HCT116 (cell line): ENCODE measurements around the gene DLK1. TPM values are rescaled to one million over a fixed set of nuclear protein-coding genes. Genes with fewer than 3 reads are reported as not detected.

ENCODE experiments used
- ATAC-seq: fragments of 200-7000 bp; cut with Tn5 transposase; 2 replicates; pipeline ENCODE4 v1.9.1; 2020; ENCODE audit warnings: mild to moderate bottlenecking, moderate library complexity
- BruUV-seq: library from RNA; stranded (reverse); fragments of 400-500 nt; replicated peaks from 2 replicates; lab custom pipeline; 2021; lab: Mats Ljungman, UMichigan
- CTCF ChIA-PET: fragments of 300-600 bp; sonication (Branson Sonifier 250); formaldehyde crosslinking; loops from one replicate; lab custom pipeline; 2021; ENCODE audit warnings: antibody characterized with exemption; lab: Charles Lee
- POLR2A ChIA-PET: fragments of 300-600, 350-600 bp; sonication (Branson Sonifier 250); formaldehyde crosslinking; loops from one replicate; lab custom pipeline; 2021; ENCODE audit warnings: antibody characterized with exemption; lab: Charles Lee
- RAD21 ChIA-PET, 2 experiments: fragments of 300-600 bp; sonication (Branson Sonifier 250); formaldehyde crosslinking; loops; one replicate each; lab custom pipeline; 2023; ENCODE audit warnings: low total read pairs in 2 of 2; ENCODE audit not compliant: uncharacterized antibody in 2 of 2, unreplicated experiment in 2 of 2, low non-redundant PET in 1 of 2; lab: Charles Lee
- DNase-seq: peaks from one replicate; pipeline ENCODE4 v3.0.0-alpha.2; 2010; ENCODE audit warnings: low read depth, low spot score
- H2AFZ ChIP-seq: fragments of 200-600 bp; shearing (Covaris generic), sonication (generic); 2 replicates; pipeline ENCODE4 v1.6.1; 2017; ENCODE audit warnings: low read depth, mixed run types, mixed read lengths, antibody characterized with exemption, low read length; ENCODE audit not compliant: poor library complexity, severe bottlenecking
- H3K27ac ChIP-seq: 2 replicates; pipeline ENCODE4 v1.5.1; 2012; ENCODE audit warnings: low read depth, low read length
- H3K27me3 ChIP-seq: fragments of 200-600 bp; sonication (generic); 2 replicates; pipeline ENCODE4 v1.6.1; 2016; ENCODE audit warnings: mixed run types, low read length, mixed read lengths; ENCODE audit not compliant: insufficient read depth
- H3K36me3 ChIP-seq, 2 experiments: fragments of 200-500 bp in 1 of 2; fragments of 200-600 bp in 1 of 2; sonication (Bioruptor generic) in 1 of 2; sonication (generic) in 1 of 2; 2 replicates each; pipeline versions ENCODE4 v1.5.1 to v1.6.1; 2014 to 2016; ENCODE audit warnings: low read length in 2 of 2, inconsistent platforms in 1 of 2, mixed read lengths in 1 of 2, mixed run types in 1 of 2; ENCODE audit not compliant: insufficient read depth in 2 of 2, control insufficient read depth in 1 of 2
- H3K4me1 ChIP-seq, 2 experiments: fragments of 200-600 bp in 1 of 2; sonication (generic) in 1 of 2; 2 replicates each; pipeline versions ENCODE4 v1.5.1 to v1.6.1; 2012 to 2017; ENCODE audit warnings: low read length in 2 of 2, inconsistent platforms in 1 of 2, mild to moderate bottlenecking in 1 of 2, mixed read lengths in 1 of 2, mixed run types in 1 of 2, moderate library complexity in 1 of 2; ENCODE audit not compliant: insufficient read depth in 2 of 2, control insufficient read depth in 1 of 2
- H3K4me2 ChIP-seq: fragments of 200-600 bp; sonication (generic); 2 replicates; pipeline ENCODE4 v1.6.1; 2017; ENCODE audit warnings: mixed run types, low read length, mixed read lengths
- H3K4me3 ChIP-seq, 2 experiments: fragments of 200-600 bp in 1 of 2; sonication (generic) in 1 of 2; replicated peaks in 1 of 2; 2 replicates each; pipeline ENCODE4 v1.5.1; 2011 to 2016; ENCODE audit warnings: low read length in 2 of 2, control low read depth in 1 of 2, low read depth in 1 of 2, mild to moderate bottlenecking in 1 of 2, mixed read lengths in 1 of 2, mixed run types in 1 of 2
- H3K79me2 ChIP-seq: fragments of 200-600 bp; sonication (generic); 2 replicates; pipeline ENCODE4 v1.6.1; 2017; ENCODE audit warnings: mild to moderate bottlenecking, mixed run types, low read length, moderate library complexity, mixed read lengths; ENCODE audit not compliant: insufficient read depth
- H3K9ac ChIP-seq: fragments of 200-600 bp; sonication (generic); 2 replicates; pipeline ENCODE4 v1.6.1; 2016; ENCODE audit warnings: low read length, mixed read lengths
- H3K9me2 ChIP-seq: fragments of 200-600 bp; sonication (generic), shearing (Covaris generic); 2 replicates; pipeline ENCODE4 v1.6.1; 2017; ENCODE audit warnings: mixed run types, mild to moderate bottlenecking, moderate library complexity; ENCODE audit not compliant: insufficient read depth
- H3K9me3 ChIP-seq, 2 experiments: fragments of 200-500 bp in 1 of 2; fragments of 200-600 bp in 1 of 2; sonication (Bioruptor generic) in 1 of 2; sonication (generic) in 1 of 2; 2 replicates each; pipeline ENCODE4 v1.6.1; 2014 to 2017; ENCODE audit warnings: low read length in 2 of 2, mixed read lengths in 2 of 2, inconsistent platforms in 1 of 2, low read depth in 1 of 2, mild to moderate bottlenecking in 1 of 2, mixed run types in 1 of 2, moderate library complexity in 1 of 2; ENCODE audit not compliant: control insufficient read depth in 1 of 2, insufficient read depth in 1 of 2
- H4K20me1 ChIP-seq: fragments of 200-600 bp; sonication (generic), shearing (Covaris generic); 2 replicates; pipeline ENCODE4 v1.6.1; 2017; ENCODE audit warnings: mixed run types, mild to moderate bottlenecking, moderate library complexity; ENCODE audit not compliant: insufficient read depth
- EGR1 ChIP-seq: IDR thresholded peaks from 2 replicates; pipeline ENCODE4 v1.6.1; 2012; ENCODE audit warnings: low read depth
- ELF1 ChIP-seq: IDR thresholded peaks from 2 replicates; pipeline ENCODE4 v1.6.1; 2012; ENCODE audit warnings: low read depth, borderline replicate concordance
- EZH2phosphoT487 ChIP-seq: fragments of 200-600 bp; IDR thresholded peaks from 2 replicates; pipeline ENCODE4 v1.6.1; 2018; ENCODE audit warnings: antibody characterized with exemption, borderline replicate concordance
- JUND ChIP-seq: IDR thresholded peaks from 2 replicates; pipeline ENCODE4 v1.6.1; 2012
- RAD21 ChIP-seq: IDR thresholded peaks from 2 replicates; pipeline ENCODE4 v1.6.1; 2012; ENCODE audit warnings: low read depth, mild to moderate bottlenecking
- TCF7L2 ChIP-seq: IDR thresholded peaks from 2 replicates; pipeline ENCODE4 v1.7.0; 2011; ENCODE audit warnings: borderline replicate concordance, inconsistent platforms; ENCODE audit not compliant: insufficient read depth, insufficient read length; ENCODE audit errors: extremely low read depth
- YY1 ChIP-seq: IDR thresholded peaks from 2 replicates; pipeline ENCODE4 v1.6.1; 2011; ENCODE audit warnings: low read length, low read depth, moderate library complexity, mild to moderate bottlenecking; ENCODE audit not compliant: insufficient replicate concordance; ENCODE audit errors: extremely low read depth
- ZFX ChIP-seq: fragments of 450-650 bp; IDR thresholded peaks from 2 replicates; pipeline ENCODE4 v1.6.1; 2017
- intact Hi-C: fragments of 100-400 bp; cut with micrococcal nuclease; formaldehyde crosslinking; loops from 2 replicates; pipeline ENCODE4 v1.10.0; 2022
- total RNA-seq: library from RNA; stranded (reverse); gene quantifications from one replicate; pipeline ENCODE4 v1.2.1, GENCODE V29; 2021; ENCODE audit not compliant: unreplicated experiment
- TF ChIP-seq, protein P1 (sequence below): IDR thresholded peaks from 2 replicates; pipeline ENCODE4 v1.6.1; 2011; ENCODE audit warnings: mild to moderate bottlenecking, low read length, moderate library complexity; ENCODE audit not compliant: insufficient replicate concordance; ENCODE audit errors: extremely low read depth

The DLK1 gene
- total RNA-seq, 1 experiment from 2014 or later, result 1.5 TPM

DNA sequence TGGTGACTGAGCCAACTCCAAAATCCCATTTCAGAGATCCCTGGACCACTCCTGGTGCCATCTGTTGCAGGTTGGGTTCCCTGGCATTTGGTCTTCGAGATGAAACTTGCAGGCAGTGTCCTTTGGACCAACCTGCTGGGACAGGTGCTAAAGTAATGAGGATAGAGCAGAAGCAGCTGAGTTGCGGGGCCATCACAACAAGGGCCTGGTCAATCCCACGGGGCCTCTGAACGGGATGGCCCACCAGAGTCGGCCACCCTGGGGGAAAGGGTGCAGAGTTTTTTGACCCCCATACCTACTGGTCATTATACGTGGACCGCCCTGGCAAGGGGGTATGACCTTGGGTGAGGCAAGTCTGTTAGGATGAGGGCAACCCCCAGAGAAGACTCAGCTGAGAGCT is 39.3 kb downstream of the DLK1 start:
- Histone ChIP-seq H3K9me3 (no peaks in the 10 kb centered on the region), H3K36me3 (no peaks in the 10 kb centered on the region), H4K20me1 (no peaks in the 10 kb centered on the region), H3K4me2 (no peak overlapping the region), H3K27ac (no peak overlapping the region), H2AFZ (no peak overlapping the region), H3K27me3 (peaks cover 5% of the 10 kb centered on the region; the same call in 1 of the 2 replicates), H3K79me2 (no peaks in the 10 kb centered on the region), H3K4me3 (no peak overlapping the region), H3K4me1 (peaks cover 0 to 14% of the 10 kb centered on the region in 2 experiments; a peak in 2 of 4 replicates), H3K9ac (no peak overlapping the region), H3K9me2 (no peaks in the 10 kb centered on the region)
- ATAC-seq (no peak), DNase-seq (no peak)
- no peak for TF ChIP-seq EGR1
- TF ChIP-seq, protein P1, sequence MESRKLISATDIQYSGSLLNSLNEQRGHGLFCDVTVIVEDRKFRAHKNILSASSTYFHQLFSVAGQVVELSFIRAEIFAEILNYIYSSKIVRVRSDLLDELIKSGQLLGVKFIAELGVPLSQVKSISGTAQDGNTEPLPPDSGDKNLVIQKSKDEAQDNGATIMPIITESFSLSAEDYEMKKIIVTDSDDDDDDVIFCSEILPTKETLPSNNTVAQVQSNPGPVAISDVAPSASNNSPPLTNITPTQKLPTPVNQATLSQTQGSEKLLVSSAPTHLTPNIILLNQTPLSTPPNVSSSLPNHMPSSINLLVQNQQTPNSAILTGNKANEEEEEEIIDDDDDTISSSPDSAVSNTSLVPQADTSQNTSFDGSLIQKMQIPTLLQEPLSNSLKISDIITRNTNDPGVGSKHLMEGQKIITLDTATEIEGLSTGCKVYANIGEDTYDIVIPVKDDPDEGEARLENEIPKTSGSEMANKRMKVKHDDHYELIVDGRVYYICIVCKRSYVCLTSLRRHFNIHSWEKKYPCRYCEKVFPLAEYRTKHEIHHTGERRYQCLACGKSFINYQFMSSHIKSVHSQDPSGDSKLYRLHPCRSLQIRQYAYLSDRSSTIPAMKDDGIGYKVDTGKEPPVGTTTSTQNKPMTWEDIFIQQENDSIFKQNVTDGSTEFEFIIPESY, result no peak
- no peak for TF ChIP-seq YY1
- intact Hi-C loops, result no loop called here
- ChIA-PET POLR2A (no interaction called here), CTCF (no interaction called here), RAD21 (no interaction called here)
- no TSS peak for BruUV-seq

GRCh38 chr14:100767003-100767787 is 40.5 kb downstream of the DLK1 start:
- no peak overlapping the region for H3K4me2 ChIP-seq
- ChIA-PET RAD21 (no interaction called here), CTCF (no interaction called here), POLR2A (no interaction called here)
- no TSS peak for BruUV-seq
- H3K4me3 ChIP-seq, result no peak overlapping the region
- H3K36me3 ChIP-seq, result no peaks in the 10 kb centered on the region
- H3K79me2 ChIP-seq, result no peaks in the 10 kb centered on the region
- ATAC-seq (no peak), DNase-seq (no peak)
- no peak overlapping the region for H2AFZ ChIP-seq
- peaks cover 5% of the 10 kb centered on the region; the same call in 1 of the 2 replicates for H3K27me3 ChIP-seq
- H3K9me3 ChIP-seq, result no peaks in the 10 kb centered on the region
- H3K9me2 ChIP-seq, result no peaks in the 10 kb centered on the region
- H3K4me1 ChIP-seq, result peaks cover 0 to 2% of the 10 kb centered on the region in 2 experiments; a peak in 2 of 4 replicates
- H4K20me1 ChIP-seq, result no peaks in the 10 kb centered on the region
- no peak overlapping the region for H3K9ac ChIP-seq
- intact Hi-C loops, result no loop called here
- H3K27ac ChIP-seq, result no peak overlapping the region
- TF ChIP-seq RAD21 (no peak), EZH2phosphoT487 (no peak), JUND (no peak), ELF1 (no peak), TCF7L2 (no peak), ZFX (no peak), EGR1 (no peak)
- TF ChIP-seq, protein P1, result no peak
- TF ChIP-seq, all 23 proteins: peak for 0
